GM21723 (cell line): ENCODE measurements around the gene IFT122.
"Not testable (repeated sequence)": the region's sequence is repeated elsewhere in the genome, so short reads cannot be mapped to it uniquely, and the experiment has no call there.

Experiments
- ATAC-seq: cut with Tn5 transposase; IDR thresholded peaks from one replicate; pipeline ENCODE4 v1.9.1; 2021; ENCODE audit warnings: mild to moderate bottlenecking, moderate library complexity; ENCODE audit not compliant: unreplicated experiment

IFT122 gene

GRCh38 chr3:129515108-129515820, 75.2 kb downstream of the IFT122 start:
- not testable (repeated sequence) for ATAC-seq

DNA sequence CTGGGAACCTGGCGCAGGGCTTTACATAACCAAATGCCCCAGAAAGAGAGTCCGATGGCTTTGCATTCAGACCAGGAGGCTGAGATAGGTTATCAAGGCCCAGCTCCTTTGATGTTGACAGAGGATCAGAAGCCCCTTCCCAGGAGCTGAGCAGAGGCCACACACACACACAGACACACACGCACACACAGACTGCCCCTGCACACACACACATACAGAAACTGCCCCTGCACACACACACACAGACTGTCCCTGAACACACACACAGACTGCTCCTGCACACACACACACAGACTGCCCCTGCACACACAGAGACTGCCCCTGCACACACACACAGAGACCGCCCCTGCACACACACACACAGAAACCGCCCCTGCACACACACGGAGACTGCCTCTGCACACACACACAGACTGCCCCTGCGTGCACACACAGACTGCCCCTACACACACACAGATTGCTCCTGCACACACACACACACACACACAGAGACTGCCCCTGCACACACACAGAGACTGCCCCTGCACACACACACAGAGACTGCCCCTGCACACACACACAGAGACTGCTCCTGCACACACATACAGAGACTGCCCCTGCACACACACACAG, 75.9 kb downstream of the IFT122 start:
- not testable (repeated sequence) for ATAC-seq

DNA sequence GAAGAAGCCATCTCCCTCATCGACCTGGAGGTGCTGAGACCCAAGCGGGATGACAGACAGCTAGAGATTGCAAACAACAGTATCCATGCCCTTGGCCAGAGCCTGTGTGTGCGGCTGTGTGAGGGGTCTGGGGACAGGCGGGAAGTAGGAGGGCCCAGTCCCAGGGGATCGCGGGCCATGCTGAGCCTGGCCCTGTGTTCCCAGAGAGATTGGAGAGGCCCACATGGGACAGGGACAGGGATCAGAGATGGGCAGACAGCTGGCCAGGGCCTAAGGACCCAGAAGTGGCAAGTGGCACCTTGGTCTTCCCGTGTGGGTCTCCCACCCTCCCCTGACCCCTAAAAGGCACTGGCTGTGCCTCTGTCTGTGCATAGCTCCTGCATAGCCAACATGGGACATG, 77.5 kb downstream of the IFT122 start:
- no peak for ATAC-seq

GRCh38 chr3:129518038-129518561, 78.1 kb downstream of the IFT122 start:
- no peak for ATAC-seq

DNA sequence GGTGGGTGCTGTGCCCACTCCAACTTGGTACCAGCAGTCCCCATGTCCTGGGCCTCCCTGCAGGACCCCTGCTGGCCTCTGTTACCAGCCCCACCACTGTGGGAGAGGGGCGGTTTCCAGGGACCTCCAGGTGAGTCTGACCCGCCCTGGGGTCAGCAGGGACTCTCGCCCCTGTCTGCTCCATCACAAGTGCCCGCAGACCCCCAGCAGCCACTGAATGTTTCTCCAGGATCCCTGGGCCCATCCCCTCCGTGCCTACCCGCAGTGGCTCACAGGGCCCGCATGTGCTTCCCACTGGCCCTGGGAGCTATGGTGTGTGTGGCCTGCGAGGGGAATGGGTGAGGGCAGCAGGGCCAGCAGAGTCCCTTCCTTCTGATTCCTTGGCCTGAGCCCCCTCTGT, 78.6 kb downstream of the IFT122 start:
- ATAC-seq, result no peak

- no peak for ATAC-seq
Measured at GRCh38 chr3:129519449-129519848, 79.4 kb downstream of the IFT122 start.

- no peak for ATAC-seq
Measured at GRCh38 chr3:129519896-129520715, 80.1 kb downstream of the IFT122 start.

DNA sequence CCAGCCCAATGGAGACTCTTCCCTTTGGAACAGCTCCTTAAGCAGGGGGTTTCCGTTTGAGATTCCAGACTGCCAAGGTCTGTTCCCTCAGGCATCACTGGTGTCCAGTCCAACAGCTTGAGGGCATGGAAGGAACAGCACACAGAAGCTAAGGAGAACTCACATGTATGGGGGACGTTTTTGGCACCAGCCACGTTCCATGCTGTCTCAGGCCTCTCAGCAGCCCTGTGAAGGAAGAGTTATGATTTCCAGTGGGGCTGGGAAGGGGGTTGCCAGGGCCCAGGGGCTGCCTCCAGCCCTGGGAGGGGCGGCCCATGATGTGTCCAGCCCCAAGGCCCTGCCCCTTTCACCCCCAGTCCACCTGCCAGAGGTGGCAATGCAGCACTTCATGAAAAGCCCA, 80.9 kb downstream of the IFT122 start:
- ATAC-seq, result no peak

DNA sequence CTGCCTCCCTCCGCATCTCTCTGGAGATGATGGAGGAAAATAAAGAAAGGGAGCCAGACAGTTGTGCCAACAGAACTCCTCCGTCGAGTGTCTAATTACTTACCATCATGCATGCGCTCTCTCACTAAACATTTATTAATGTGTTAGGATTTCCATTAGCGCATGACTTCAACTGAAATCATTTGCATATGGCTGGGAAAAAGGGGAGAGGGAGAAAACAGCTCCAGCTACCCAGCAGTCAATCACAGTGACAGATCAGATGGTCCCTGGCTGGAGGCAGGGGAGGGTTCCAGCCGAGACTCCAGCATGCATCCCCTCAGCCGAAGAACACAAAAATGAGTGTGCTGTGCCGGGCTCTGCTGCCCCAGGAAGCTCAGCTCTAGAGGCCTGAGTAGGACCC, 81.6 kb downstream of the IFT122 start:
- no peak for ATAC-seq

GRCh38 chr3:129522953-129523352, 82.9 kb downstream of the IFT122 start:
- ATAC-seq, result no peak

- ATAC-seq, result no peak
Measured at GRCh38 chr3:129524081-129524480, 84.1 kb downstream of the IFT122 start.

GRCh38 chr3:129525341-129525968, 85.4 kb downstream of the IFT122 start:
- no peak for ATAC-seq

- ATAC-seq, result peak; percentile 96
Measured at GRCh38 chr3:129526121-129526900, 86.3 kb downstream of the IFT122 start.

- no peak for ATAC-seq
Measured at GRCh38 chr3:129527262-129527661, 87.2 kb downstream of the IFT122 start.

DNA sequence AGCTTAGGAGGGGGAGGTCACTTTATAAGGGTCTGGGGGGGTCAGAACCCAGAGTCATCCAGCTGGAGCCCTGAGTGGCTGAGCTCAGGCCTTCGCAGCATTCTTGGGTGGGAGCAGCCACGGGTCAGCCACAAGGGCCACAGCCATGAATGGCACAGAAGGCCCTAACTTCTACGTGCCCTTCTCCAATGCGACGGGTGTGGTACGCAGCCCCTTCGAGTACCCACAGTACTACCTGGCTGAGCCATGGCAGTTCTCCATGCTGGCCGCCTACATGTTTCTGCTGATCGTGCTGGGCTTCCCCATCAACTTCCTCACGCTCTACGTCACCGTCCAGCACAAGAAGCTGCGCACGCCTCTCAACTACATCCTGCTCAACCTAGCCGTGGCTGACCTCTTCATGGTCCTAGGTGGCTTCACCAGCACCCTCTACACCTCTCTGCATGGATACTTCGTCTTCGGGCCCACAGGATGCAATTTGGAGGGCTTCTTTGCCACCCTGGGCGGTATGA, 88.6 kb downstream of the IFT122 start, which contains the start of gene RHO:
TSS of gene RHO (plus strand) at position 51 of the 512 bp plus-strand sequence. CDS start at position 146, 95 bp downstream.
- ATAC-seq, result no peak

DNA sequence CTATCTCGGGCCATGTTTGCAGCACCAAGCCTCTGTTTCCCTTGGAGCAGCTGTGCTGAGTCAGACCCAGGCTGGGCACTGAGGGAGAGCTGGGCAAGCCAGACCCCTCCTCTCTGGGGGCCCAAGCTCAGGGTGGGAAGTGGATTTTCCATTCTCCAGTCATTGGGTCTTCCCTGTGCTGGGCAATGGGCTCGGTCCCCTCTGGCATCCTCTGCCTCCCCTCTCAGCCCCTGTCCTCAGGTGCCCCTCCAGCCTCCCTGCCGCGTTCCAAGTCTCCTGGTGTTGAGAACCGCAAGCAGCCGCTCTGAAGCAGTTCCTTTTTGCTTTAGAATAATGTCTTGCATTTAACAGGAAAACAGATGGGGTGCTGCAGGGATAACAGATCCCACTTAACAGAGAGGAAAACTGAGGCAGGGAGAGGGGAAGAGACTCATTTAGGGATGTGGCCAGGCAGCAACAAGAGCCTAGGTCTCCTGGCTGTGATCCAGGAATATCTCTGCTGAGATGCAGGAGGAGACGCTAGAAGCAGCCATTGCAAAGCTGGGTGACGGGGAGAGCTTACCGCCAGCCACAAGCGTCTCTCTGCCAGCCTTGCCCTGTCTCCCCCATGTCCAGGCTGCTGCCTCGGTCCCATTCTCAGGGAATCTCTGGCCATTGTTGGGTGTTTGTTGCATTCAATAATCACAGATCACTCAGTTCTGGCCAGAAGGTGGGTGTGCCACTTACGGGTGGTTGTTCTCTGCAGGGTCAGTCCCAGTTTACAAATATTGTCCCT, 89.6 kb downstream of the IFT122 start:
- ATAC-seq, result no peak

- no peak for ATAC-seq
Measured at GRCh38 chr3:129530251-129530791, 90.3 kb downstream of the IFT122 start.

- no peak for ATAC-seq
Measured at GRCh38 chr3:129530821-129531220, 90.8 kb downstream of the IFT122 start.

DNA sequence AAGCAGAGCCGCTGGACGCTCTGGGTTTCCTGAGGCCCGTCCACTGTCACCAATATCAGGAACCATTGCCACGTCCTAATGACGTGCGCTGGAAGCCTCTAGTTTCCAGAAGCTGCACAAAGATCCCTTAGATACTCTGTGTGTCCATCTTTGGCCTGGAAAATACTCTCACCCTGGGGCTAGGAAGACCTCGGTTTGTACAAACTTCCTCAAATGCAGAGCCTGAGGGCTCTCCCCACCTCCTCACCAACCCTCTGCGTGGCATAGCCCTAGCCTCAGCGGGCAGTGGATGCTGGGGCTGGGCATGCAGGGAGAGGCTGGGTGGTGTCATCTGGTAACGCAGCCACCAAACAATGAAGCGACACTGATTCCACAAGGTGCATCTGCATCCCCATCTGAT, 91.7 kb downstream of the IFT122 start:
- ATAC-seq, result no peak
